H9 (cell line): ENCODE data around the gene CORO2B. TPM values are rescaled to one million over a fixed set of nuclear protein-coding genes. Genes with fewer than 3 reads are reported as not detected.

Experiments used
- DNase-seq: peaks from one replicate; pipeline ENCODE4 v3.0.0-alpha.2; 2017
- H2AFZ ChIP-seq: one replicate; pipeline ENCODE4 v1.6.1; 2013; ENCODE audit warnings: mild to moderate bottlenecking, low read length, control low read depth, moderate library complexity
- H2AK5ac ChIP-seq: 2 replicates; pipeline ENCODE4 v1.6.1; 2013; ENCODE audit warnings: low read length, control low read depth, mixed read lengths; ENCODE audit not compliant: insufficient read length
- H2BK120ac ChIP-seq: one replicate; pipeline ENCODE4 v1.6.1; 2013; ENCODE audit warnings: low read depth, mild to moderate bottlenecking, low read length, control low read depth, inconsistent platforms; ENCODE audit not compliant: poor library complexity, severe bottlenecking
- H2BK12ac ChIP-seq: 2 replicates; pipeline ENCODE4 v1.6.1; 2013; ENCODE audit warnings: low read length, control low read depth, mixed read lengths, low read depth; ENCODE audit not compliant: insufficient read length
- H2BK15ac ChIP-seq: 2 replicates; pipeline ENCODE4 v1.6.1; 2013; ENCODE audit warnings: low read depth, low read length, control low read depth
- H2BK20ac ChIP-seq: one replicate; pipeline ENCODE4 v1.6.1; 2013; ENCODE audit warnings: low read depth, mild to moderate bottlenecking, low read length, control low read depth, inconsistent platforms; ENCODE audit not compliant: poor library complexity, severe bottlenecking
- H2BK5ac ChIP-seq: 2 replicates; pipeline ENCODE4 v1.6.1; 2013; ENCODE audit warnings: low read length, control low read depth, mixed read lengths; ENCODE audit not compliant: insufficient read length
- H3K14ac ChIP-seq: 2 replicates; pipeline ENCODE4 v1.6.1; 2013; ENCODE audit warnings: low read length, control low read depth; ENCODE audit not compliant: insufficient read depth
- H3K18ac ChIP-seq: 2 replicates; pipeline ENCODE4 v1.6.1; 2013; ENCODE audit warnings: low read depth, mild to moderate bottlenecking, mixed read lengths, low read length, control low read depth; ENCODE audit not compliant: insufficient read length
- H3K23ac ChIP-seq: 2 replicates; pipeline ENCODE4 v1.6.1; 2013; ENCODE audit warnings: low read length, control low read depth, mixed read lengths, low read depth; ENCODE audit not compliant: insufficient read length
- H3K23me2 ChIP-seq: 2 replicates; pipeline ENCODE4 v1.6.1; 2013; ENCODE audit warnings: low read depth, mild to moderate bottlenecking, mixed read lengths, low read length, control low read depth; ENCODE audit not compliant: insufficient read length, poor library complexity, severe bottlenecking
- H3K27ac ChIP-seq: 2 replicates; pipeline ENCODE4 v1.5.1; 2013; ENCODE audit warnings: low read length, control low read depth, mixed read lengths, low read depth; ENCODE audit not compliant: insufficient read length
- H3K27me3 ChIP-seq: 2 replicates; pipeline ENCODE4 v1.6.1; 2013; ENCODE audit warnings: low read length, control low read depth, inconsistent platforms; ENCODE audit not compliant: insufficient read depth
- H3K4ac ChIP-seq: 2 replicates; pipeline ENCODE4 v1.6.1; 2013; ENCODE audit warnings: low read depth, mild to moderate bottlenecking, control low read depth, inconsistent platforms, low read length, moderate library complexity
- H3K4me1 ChIP-seq: 2 replicates; pipeline ENCODE4 v1.6.1; 2013; ENCODE audit warnings: low read length, control low read depth, inconsistent platforms; ENCODE audit not compliant: insufficient read depth
- H3K4me2 ChIP-seq: 2 replicates; pipeline ENCODE4 v1.6.1; 2013; ENCODE audit warnings: low read length, control low read depth, mixed read lengths; ENCODE audit not compliant: insufficient read length, insufficient read depth
- H3K56ac ChIP-seq: 2 replicates; pipeline ENCODE4 v1.6.1; 2013; ENCODE audit warnings: low read depth, mild to moderate bottlenecking, mixed read lengths, low read length, control low read depth; ENCODE audit not compliant: insufficient read length
- H3K79me1 ChIP-seq: 2 replicates; pipeline ENCODE4 v1.6.1; 2013; ENCODE audit warnings: low read depth, mild to moderate bottlenecking, moderate library complexity, low read length, control low read depth, inconsistent platforms; ENCODE audit not compliant: insufficient read depth, poor library complexity, severe bottlenecking
- H3K79me2 ChIP-seq: 2 replicates; pipeline ENCODE4 v1.6.1; 2013; ENCODE audit warnings: low read length, control low read depth, inconsistent platforms; ENCODE audit not compliant: insufficient read depth
- H3K9ac ChIP-seq: 2 replicates; pipeline ENCODE4 v1.6.1; 2013; ENCODE audit warnings: low read length, control low read depth, mixed read lengths; ENCODE audit not compliant: insufficient read length; ENCODE audit errors: extremely low read depth
- H3K9me3 ChIP-seq: one replicate; pipeline ENCODE4 v1.6.1; 2013; ENCODE audit warnings: low read depth, low read length, inconsistent platforms; ENCODE audit not compliant: control insufficient read depth
- H3T11ph ChIP-seq: one replicate; pipeline ENCODE4 v1.6.1; 2013; ENCODE audit warnings: mild to moderate bottlenecking, low read length, control low read depth, inconsistent platforms
- H4K20me1 ChIP-seq: one replicate; pipeline ENCODE4 v1.6.1; 2013; ENCODE audit not compliant: control insufficient read depth, insufficient read length, insufficient read depth
- H4K5ac ChIP-seq: 2 replicates; pipeline ENCODE4 v1.6.1; 2013; ENCODE audit warnings: low read depth, mild to moderate bottlenecking, mixed read lengths, low read length, control low read depth; ENCODE audit not compliant: insufficient read length
- H4K8ac ChIP-seq: replicated peaks from 2 replicates; pipeline ENCODE4 v1.6.1; 2013; ENCODE audit warnings: low read length, control low read depth, mixed read lengths, low read depth; ENCODE audit not compliant: insufficient read length
- H4K91ac ChIP-seq: 2 replicates; pipeline ENCODE4 v1.6.1; 2013; ENCODE audit warnings: low read depth, mild to moderate bottlenecking, moderate library complexity, mixed read lengths, low read length, control low read depth; ENCODE audit not compliant: insufficient read length
- H3K27ac Mint-ChIP-seq, 3 experiments: 2 replicates in 2 of 3; 3 replicates in 1 of 3; pipeline ENCODE4 v1.8.0; 2020 to 2021; ENCODE audit warnings: mixed read lengths in 3 of 3, mild to moderate bottlenecking in 1 of 3, moderate library complexity in 1 of 3
- H3K27me3 Mint-ChIP-seq: 2 replicates; pipeline ENCODE4 v1.8.0; 2021; ENCODE audit warnings: low read depth, mild to moderate bottlenecking, moderate library complexity, mixed read lengths
- H3K36me3 Mint-ChIP-seq, 3 experiments: 2 replicates in 2 of 3; 3 replicates in 1 of 3; pipeline ENCODE4 v1.8.0; 2020 to 2021; ENCODE audit warnings: low read depth in 3 of 3, mixed read lengths in 3 of 3; ENCODE audit not compliant: insufficient read depth in 1 of 3
- H3K4me1 Mint-ChIP-seq, 2 experiments: 2 replicates each; pipeline ENCODE4 v1.8.0; 2020; ENCODE audit warnings: mixed read lengths in 2 of 2
- H3K4me3 Mint-ChIP-seq, 2 experiments: 2 replicates in 1 of 2; 3 replicates in 1 of 2; pipeline ENCODE4 v1.8.0; 2020 to 2021; ENCODE audit warnings: mild to moderate bottlenecking in 2 of 2, mixed read lengths in 2 of 2, moderate library complexity in 1 of 2
- H3K9me3 Mint-ChIP-seq, 2 experiments: 2 replicates in 1 of 2; 3 replicates in 1 of 2; pipeline ENCODE4 v1.8.0; 2020; ENCODE audit warnings: mild to moderate bottlenecking in 2 of 2, mixed read lengths in 2 of 2, moderate library complexity in 1 of 2
- WGBS: extraction: QIAGEN DNeasy Blood & Tissue Kit; methylation state at CpG from one replicate; pipeline ENCODE4 v1.1.7; 2013; ENCODE audit warnings: missing lambda C conversion rate, low lambda C conversion rate, mixed read lengths; ENCODE audit not compliant: insufficient read length; ENCODE audit errors: extremely low coverage; 5-methylcytosine and 5-hydroxymethylcytosine counted together
- total RNA-seq: library from RNA; stranded (reverse); gene quantifications from 2 replicates; pipeline ENCODE4 v1.2.1, GENCODE V29; 2021
- TF ChIP-seq, protein P1 (sequence below): fragments of 200-600 bp; sonication (generic); conservative IDR thresholded peaks from 3 replicates; pipeline ENCODE4 v1.8.0; 2021; ENCODE audit warnings: antibody characterized with exemption, mild to moderate bottlenecking

The CORO2B gene
- total RNA-seq, 1 experiment from 2014 or later, result 3.1 TPM

DNA sequence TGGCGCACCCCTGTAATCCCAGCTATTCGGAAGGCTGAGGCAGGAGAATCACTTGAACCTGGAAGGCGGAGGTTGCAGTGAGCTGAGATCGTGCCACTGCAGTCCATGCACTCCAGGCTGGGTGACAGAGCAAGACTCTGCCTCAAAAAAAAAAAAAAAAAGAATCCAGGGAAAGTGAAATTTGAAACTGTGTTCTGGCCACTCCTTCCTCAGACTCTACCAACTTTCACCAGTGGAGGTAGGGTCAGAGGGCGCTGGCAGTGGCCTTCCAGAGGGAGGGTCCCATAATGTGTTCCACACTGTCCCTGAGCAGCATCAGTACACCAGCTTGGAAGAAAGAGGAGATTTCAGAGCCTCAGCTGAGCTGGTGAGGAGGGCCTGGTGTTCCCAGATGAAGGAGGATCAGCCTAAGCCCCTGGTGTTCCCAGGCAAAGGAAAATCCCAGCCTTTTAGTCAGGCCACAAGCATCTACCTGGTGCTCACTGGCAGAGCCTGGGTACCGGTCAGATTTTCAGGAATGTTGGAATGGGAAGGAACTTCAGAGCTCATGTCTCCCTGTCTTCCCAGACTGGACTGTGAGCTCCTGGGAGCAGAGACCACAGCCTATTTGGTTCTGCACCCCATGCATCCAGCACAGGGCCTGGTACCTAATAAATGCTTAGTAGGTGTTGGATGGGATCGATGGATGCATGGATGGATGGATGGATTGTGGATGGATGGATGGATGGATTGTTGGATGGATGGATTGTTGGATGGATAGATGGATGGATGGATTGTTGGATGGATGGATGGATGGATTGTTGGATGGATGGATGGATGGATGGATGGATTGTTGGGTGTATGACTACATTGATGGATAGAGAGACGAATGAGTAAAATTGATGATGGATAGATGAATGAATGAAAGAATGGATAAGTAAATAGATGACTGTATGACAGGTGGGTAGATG is 117.9 kb downstream of the CORO2B start:
- Histone ChIP-seq H4K91ac (no peak overlapping the region), H3K4ac (no peak overlapping the region), H2BK120ac (no peak overlapping the region), H3K14ac (no peak overlapping the region), H3K27me3 (no peaks in the 10 kb centered on the region), H2AFZ (no peak overlapping the region), H4K20me1 (no peaks in the 10 kb centered on the region), H2BK15ac (no peak overlapping the region), H2BK5ac (no peak overlapping the region), H3T11ph (no peak overlapping the region), H3K9ac (no peak overlapping the region), H2AK5ac (no peak overlapping the region), H3K4me2 (no peak overlapping the region), H3K56ac (no peak overlapping the region), H2BK12ac (no peak overlapping the region), H3K9me3 (no peaks in the 10 kb centered on the region), H3K18ac (peak overlapping the region; percentile 46), H3K79me1 (no peaks in the 10 kb centered on the region), H2BK20ac (no peak overlapping the region), H3K4me1 (peaks cover 5% of the 10 kb centered on the region; the same call in 1 of the 2 replicates), H3K79me2 (no peaks in the 10 kb centered on the region), H4K5ac (no peak overlapping the region), H3K23me2 (no peaks in the 10 kb centered on the region), H4K8ac (no peak overlapping the region), H3K27ac (no peak overlapping the region), H3K23ac (no peak overlapping the region)
- H3K4me3 Mint-ChIP-seq, result no peak overlapping the region
- peaks cover 6% of the 10 kb centered on the region for H3K27me3 Mint-ChIP-seq
- H3K9me3 Mint-ChIP-seq, result no peaks in the 10 kb centered on the region; a peak in 2 of 5 replicates
- no peak overlapping the region for H3K27ac Mint-ChIP-seq
- TF ChIP-seq, protein P1, sequence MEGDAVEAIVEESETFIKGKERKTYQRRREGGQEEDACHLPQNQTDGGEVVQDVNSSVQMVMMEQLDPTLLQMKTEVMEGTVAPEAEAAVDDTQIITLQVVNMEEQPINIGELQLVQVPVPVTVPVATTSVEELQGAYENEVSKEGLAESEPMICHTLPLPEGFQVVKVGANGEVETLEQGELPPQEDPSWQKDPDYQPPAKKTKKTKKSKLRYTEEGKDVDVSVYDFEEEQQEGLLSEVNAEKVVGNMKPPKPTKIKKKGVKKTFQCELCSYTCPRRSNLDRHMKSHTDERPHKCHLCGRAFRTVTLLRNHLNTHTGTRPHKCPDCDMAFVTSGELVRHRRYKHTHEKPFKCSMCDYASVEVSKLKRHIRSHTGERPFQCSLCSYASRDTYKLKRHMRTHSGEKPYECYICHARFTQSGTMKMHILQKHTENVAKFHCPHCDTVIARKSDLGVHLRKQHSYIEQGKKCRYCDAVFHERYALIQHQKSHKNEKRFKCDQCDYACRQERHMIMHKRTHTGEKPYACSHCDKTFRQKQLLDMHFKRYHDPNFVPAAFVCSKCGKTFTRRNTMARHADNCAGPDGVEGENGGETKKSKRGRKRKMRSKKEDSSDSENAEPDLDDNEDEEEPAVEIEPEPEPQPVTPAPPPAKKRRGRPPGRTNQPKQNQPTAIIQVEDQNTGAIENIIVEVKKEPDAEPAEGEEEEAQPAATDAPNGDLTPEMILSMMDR, result no peak
- H3K36me3 Mint-ChIP-seq, result peaks cover 0 to 8% (median 1%) of the 10 kb centered on the region in 3 experiments; a peak in 4 of 7 replicates
- H3K4me1 Mint-ChIP-seq, result peaks cover 30 to 46% of the 10 kb centered on the region in 2 experiments
- DNase-seq, result no peak
- WGBS, result 100% methylated on average over 1 of the region's 8 CpGs
